Measurements from ENCODE around the gene ZNF827. TPM values are rescaled to one million over a fixed set of nuclear protein-coding genes. Genes with fewer than 3 reads are reported as not detected.

Gene ZNF827
- total and polyA plus RNA-seq, 2 experiments from 2014 or later = 20.3 to 33.1 TPM

DNA sequence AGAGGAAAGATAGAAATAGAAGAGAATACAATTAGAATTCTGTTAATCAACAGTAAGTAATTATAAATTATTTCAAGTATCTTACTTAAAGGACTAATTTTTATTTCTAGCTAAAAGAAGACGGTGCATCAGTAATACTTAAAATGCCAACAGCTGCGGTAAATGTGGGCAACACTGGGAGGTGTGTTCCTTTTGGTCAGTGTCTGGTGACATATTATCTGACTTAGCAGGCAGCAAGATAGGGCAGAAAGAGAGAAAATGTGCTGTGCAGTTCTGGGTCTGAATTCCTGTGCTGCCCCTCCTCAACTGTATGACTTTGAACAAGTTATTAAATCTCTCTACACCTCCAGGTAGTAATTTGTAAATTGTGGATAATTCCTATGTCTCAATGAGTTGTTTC is 120.6 kb downstream of the ZNF827 start:
- Mint-ChIP-seq H3K9me3 (no peaks in the 10 kb centered on the region; the same call in 2 of the 3 replicates), H3K27ac (no peak overlapping the region), H3K36me3 (ENCODE audit: low read depth) (peaks cover 67% of the 10 kb centered on the region), H3K4me3 (no peak overlapping the region), H3K4me1 (peaks cover 24% of the 10 kb centered on the region), H3K27me3 (ENCODE audit: insufficient read depth, low read depth, poor library complexity) (peaks cover 2% of the 10 kb centered on the region)
- no peak overlapping the region for H3K27ac ChIP-seq (ENCODE audit: low read depth)
- no peaks in the 10 kb centered on the region for H3K27me3 ChIP-seq (ENCODE audit: insufficient read depth)
- no peak overlapping the region for H3K4me2 ChIP-seq
- 0 out of 2 replicates have a peak, but pooled peaks cover 3% of the 10 kb centered on the region for H4K20me1 ChIP-seq (replicated peaks; ENCODE audit: insufficient read depth)
- H3K36me3 ChIP-seq (ENCODE audit: insufficient read depth) = peaks cover 18% of the 10 kb centered on the region; the same call in 1 of the 2 replicates
- H3F3A ChIP-seq (replicated peaks; ENCODE audit: low read depth) = no peaks in the 10 kb centered on the region; the same call in 1 of the 2 replicates
- no peak for ATAC-seq
- TF ChIP-seq, protein P1, sequence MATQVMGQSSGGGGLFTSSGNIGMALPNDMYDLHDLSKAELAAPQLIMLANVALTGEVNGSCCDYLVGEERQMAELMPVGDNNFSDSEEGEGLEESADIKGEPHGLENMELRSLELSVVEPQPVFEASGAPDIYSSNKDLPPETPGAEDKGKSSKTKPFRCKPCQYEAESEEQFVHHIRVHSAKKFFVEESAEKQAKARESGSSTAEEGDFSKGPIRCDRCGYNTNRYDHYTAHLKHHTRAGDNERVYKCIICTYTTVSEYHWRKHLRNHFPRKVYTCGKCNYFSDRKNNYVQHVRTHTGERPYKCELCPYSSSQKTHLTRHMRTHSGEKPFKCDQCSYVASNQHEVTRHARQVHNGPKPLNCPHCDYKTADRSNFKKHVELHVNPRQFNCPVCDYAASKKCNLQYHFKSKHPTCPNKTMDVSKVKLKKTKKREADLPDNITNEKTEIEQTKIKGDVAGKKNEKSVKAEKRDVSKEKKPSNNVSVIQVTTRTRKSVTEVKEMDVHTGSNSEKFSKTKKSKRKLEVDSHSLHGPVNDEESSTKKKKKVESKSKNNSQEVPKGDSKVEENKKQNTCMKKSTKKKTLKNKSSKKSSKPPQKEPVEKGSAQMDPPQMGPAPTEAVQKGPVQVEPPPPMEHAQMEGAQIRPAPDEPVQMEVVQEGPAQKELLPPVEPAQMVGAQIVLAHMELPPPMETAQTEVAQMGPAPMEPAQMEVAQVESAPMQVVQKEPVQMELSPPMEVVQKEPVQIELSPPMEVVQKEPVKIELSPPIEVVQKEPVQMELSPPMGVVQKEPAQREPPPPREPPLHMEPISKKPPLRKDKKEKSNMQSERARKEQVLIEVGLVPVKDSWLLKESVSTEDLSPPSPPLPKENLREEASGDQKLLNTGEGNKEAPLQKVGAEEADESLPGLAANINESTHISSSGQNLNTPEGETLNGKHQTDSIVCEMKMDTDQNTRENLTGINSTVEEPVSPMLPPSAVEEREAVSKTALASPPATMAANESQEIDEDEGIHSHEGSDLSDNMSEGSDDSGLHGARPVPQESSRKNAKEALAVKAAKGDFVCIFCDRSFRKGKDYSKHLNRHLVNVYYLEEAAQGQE (IDR thresholded peaks at IDR 0.05; ENCODE audit: unreplicated experiment) = no peak
- no peak for TF ChIP-seq EZH2 (IDR thresholded peaks at IDR 0.05; ENCODE audit: low read depth, unreplicated experiment)
- no peak for TF ChIP-seq CREB1 (CRISPR knock-in tag; IDR thresholded peaks at IDR 0.05; ENCODE audit: low read depth)
- TF ChIP-seq JUNB (IDR thresholded peaks at IDR 0.05; ENCODE audit: unreplicated experiment) = no peak
- TF ChIP-seq ZNF114 (CRISPR knock-in tag; IDR thresholded peaks at IDR 0.05) = no peak
- TF ChIP-seq, protein P2, sequence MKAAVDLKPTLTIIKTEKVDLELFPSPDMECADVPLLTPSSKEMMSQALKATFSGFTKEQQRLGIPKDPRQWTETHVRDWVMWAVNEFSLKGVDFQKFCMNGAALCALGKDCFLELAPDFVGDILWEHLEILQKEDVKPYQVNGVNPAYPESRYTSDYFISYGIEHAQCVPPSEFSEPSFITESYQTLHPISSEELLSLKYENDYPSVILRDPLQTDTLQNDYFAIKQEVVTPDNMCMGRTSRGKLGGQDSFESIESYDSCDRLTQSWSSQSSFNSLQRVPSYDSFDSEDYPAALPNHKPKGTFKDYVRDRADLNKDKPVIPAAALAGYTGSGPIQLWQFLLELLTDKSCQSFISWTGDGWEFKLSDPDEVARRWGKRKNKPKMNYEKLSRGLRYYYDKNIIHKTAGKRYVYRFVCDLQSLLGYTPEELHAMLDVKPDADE (IDR thresholded peaks at IDR 0.05) = no peak
- TF ChIP-seq ZNF331 (CRISPR knock-in tag; IDR thresholded peaks at IDR 0.05; ENCODE audit: low read depth) = no peak
- TF ChIP-seq POLR2AphosphoS5 (IDR thresholded peaks at IDR 0.05; ENCODE audit: low read depth) = no peak
- TF ChIP-seq, protein P3, sequence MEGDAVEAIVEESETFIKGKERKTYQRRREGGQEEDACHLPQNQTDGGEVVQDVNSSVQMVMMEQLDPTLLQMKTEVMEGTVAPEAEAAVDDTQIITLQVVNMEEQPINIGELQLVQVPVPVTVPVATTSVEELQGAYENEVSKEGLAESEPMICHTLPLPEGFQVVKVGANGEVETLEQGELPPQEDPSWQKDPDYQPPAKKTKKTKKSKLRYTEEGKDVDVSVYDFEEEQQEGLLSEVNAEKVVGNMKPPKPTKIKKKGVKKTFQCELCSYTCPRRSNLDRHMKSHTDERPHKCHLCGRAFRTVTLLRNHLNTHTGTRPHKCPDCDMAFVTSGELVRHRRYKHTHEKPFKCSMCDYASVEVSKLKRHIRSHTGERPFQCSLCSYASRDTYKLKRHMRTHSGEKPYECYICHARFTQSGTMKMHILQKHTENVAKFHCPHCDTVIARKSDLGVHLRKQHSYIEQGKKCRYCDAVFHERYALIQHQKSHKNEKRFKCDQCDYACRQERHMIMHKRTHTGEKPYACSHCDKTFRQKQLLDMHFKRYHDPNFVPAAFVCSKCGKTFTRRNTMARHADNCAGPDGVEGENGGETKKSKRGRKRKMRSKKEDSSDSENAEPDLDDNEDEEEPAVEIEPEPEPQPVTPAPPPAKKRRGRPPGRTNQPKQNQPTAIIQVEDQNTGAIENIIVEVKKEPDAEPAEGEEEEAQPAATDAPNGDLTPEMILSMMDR (conservative IDR thresholded peaks at IDR 0.05; ENCODE audit: low read depth in 2 of 2) = no peak
- TF ChIP-seq STAT1 (IDR thresholded peaks at IDR 0.05; ENCODE audit: unreplicated experiment) = no peak
- TF ChIP-seq EZH2phosphoT487 (IDR thresholded peaks at IDR 0.05; ENCODE audit: unreplicated experiment) = no peak
- TF ChIP-seq, protein P4, sequence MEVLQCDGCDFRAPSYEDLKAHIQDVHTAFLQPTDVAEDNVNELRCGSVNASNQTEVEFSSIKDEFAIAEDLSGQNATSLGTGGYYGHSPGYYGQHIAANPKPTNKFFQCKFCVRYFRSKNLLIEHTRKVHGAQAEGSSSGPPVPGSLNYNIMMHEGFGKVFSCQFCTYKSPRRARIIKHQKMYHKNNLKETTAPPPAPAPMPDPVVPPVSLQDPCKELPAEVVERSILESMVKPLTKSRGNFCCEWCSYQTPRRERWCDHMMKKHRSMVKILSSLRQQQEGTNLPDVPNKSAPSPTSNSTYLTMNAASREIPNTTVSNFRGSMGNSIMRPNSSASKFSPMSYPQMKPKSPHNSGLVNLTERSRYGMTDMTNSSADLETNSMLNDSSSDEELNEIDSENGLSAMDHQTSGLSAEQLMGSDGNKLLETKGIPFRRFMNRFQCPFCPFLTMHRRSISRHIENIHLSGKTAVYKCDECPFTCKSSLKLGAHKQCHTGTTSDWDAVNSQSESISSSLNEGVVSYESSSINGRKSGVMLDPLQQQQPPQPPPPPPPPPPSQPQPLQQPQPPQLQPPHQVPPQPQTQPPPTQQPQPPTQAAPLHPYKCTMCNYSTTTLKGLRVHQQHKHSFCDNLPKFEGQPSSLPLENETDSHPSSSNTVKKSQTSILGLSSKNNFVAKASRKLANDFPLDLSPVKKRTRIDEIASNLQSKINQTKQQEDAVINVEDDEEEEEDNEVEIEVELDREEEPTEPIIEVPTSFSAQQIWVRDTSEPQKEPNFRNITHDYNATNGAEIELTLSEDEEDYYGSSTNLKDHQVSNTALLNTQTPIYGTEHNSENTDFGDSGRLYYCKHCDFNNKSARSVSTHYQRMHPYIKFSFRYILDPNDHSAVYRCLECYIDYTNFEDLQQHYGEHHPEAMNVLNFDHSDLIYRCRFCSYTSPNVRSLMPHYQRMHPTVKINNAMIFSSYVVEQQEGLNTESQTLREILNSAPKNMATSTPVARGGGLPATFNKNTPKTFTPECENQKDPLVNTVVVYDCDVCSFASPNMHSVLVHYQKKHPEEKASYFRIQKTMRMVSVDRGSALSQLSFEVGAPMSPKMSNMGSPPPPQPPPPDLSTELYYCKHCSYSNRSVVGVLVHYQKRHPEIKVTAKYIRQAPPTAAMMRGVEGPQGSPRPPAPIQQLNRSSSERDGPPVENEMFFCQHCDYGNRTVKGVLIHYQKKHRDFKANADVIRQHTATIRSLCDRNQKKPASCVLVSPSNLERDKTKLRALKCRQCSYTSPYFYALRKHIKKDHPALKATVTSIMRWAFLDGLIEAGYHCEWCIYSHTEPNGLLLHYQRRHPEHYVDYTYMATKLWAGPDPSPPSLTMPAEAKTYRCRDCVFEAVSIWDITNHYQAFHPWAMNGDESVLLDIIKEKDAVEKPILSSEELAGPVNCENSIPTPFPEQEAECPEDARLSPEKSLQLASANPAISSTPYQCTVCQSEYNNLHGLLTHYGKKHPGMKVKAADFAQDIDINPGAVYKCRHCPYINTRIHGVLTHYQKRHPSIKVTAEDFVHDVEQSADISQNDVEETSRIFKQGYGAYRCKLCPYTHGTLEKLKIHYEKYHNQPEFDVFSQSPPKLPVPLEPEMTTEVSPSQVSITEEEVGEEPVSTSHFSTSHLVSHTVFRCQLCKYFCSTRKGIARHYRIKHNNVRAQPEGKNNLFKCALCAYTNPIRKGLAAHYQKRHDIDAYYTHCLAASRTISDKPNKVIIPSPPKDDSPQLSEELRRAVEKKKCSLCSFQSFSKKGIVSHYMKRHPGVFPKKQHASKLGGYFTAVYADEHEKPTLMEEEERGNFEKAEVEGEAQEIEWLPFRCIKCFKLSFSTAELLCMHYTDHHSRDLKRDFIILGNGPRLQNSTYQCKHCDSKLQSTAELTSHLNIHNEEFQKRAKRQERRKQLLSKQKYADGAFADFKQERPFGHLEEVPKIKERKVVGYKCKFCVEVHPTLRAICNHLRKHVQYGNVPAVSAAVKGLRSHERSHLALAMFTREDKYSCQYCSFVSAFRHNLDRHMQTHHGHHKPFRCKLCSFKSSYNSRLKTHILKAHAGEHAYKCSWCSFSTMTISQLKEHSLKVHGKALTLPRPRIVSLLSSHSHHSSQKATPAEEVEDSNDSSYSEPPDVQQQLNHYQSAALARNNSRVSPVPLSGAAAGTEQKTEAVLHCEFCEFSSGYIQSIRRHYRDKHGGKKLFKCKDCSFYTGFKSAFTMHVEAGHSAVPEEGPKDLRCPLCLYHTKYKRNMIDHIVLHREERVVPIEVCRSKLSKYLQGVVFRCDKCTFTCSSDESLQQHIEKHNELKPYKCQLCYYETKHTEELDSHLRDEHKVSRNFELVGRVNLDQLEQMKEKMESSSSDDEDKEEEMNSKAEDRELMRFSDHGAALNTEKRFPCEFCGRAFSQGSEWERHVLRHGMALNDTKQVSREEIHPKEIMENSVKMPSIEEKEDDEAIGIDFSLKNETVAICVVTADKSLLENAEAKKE (CRISPR knock-in tag; IDR thresholded peaks at IDR 0.05) = no peak
- H3K9me2 ChIP-seq (ENCODE audit: insufficient read depth) = peaks cover 4% of the 10 kb centered on the region
- peaks cover 22% of the 10 kb centered on the region for H3K4me1 ChIP-seq (ENCODE audit: insufficient read depth)
- no peaks in the 10 kb centered on the region; the same call in 1 of the 2 replicates for H3K79me2 ChIP-seq (replicated peaks; ENCODE audit: insufficient read depth)
- H3K4me3 ChIP-seq = no peak overlapping the region
- no peak overlapping the region for H2AFZ ChIP-seq
- no peak for DNase-seq (ENCODE audit: low spot score)

Data from GM23338 (cell line).